HEK293 (cell line): Measurements from ENCODE around the gene USP35.

Source experiments
- CTCF ChIA-PET: fragments of 350-600 bp; formaldehyde crosslinking; extraction: SDS; loops from one replicate; lab custom pipeline; 2021; ENCODE audit warnings: antibody characterized with exemption; lab: Yijun Ruan, JAX
- POLR2A ChIA-PET: fragments of 300-600 bp; formaldehyde crosslinking; extraction: SDS; loops from one replicate; lab custom pipeline; 2020; ENCODE audit warnings: antibody characterized with exemption, inconsistent platforms; lab: Yijun Ruan, JAX
- H3K27ac ChIP-seq: fragments of 200-500 bp; sonication (Bioruptor generic); 2 replicates; pipeline ENCODE4 v1.5.1; 2014; ENCODE audit warnings: low read depth, low read length, control low read depth, inconsistent platforms; ENCODE audit errors: extremely low read depth
- H3K36me3 ChIP-seq, 2 experiments: fragments of 200-500 bp in 1 of 2; sonication (Bioruptor generic) in 1 of 2; 1 replicate in 1 of 2; 2 replicates in 1 of 2; pipeline ENCODE4 v1.5.1; 2014 to 2017; ENCODE audit warnings: inconsistent platforms in 2 of 2, low read length in 2 of 2; ENCODE audit not compliant: control insufficient read depth in 2 of 2, insufficient read depth in 1 of 2
- H3K4me1 ChIP-seq: fragments of 200-500 bp; sonication (Bioruptor generic); 2 replicates; pipeline ENCODE4 v1.5.1; 2014; ENCODE audit warnings: mild to moderate bottlenecking, low read length, inconsistent platforms; ENCODE audit not compliant: control insufficient read depth, insufficient read depth
- H3K4me3 ChIP-seq: 2 replicates; pipeline ENCODE4 v1.5.1; 2011; ENCODE audit warnings: low read depth, mild to moderate bottlenecking, control low read depth, low read length, moderate library complexity
- H3K9me3 ChIP-seq: fragments of 200-500 bp; sonication (Bioruptor generic); 2 replicates; pipeline ENCODE4 v1.5.1; 2014; ENCODE audit warnings: low read depth, low read length, inconsistent platforms; ENCODE audit not compliant: control insufficient read depth, insufficient read depth
- ELK4 ChIP-seq: IDR thresholded peaks from 2 replicates; pipeline ENCODE4 v1.6.1; 2011; ENCODE audit warnings: mild to moderate bottlenecking, low read depth, low read length, borderline replicate concordance
- GLI2 ChIP-seq: fragments of 450-650 bp; formaldehyde crosslinking; IDR thresholded peaks from 2 replicates; pipeline ENCODE4; 2017; ENCODE audit warnings: missing biosample characterization, missing genetic modification characterization, low read depth, borderline replicate concordance
- GLIS1 ChIP-seq: fragments of 450-650 bp; formaldehyde crosslinking; IDR thresholded peaks from 2 replicates; pipeline ENCODE4 v1.5.1; 2016; ENCODE audit warnings: missing biosample characterization, missing genetic modification characterization
- KLF8 ChIP-seq: fragments of 450-650 bp; formaldehyde crosslinking; IDR thresholded peaks from 2 replicates; pipeline ENCODE4 v1.5.1; 2016; ENCODE audit warnings: missing biosample characterization, missing genetic modification characterization
- PRDM4 ChIP-seq: fragments of 450-650 bp; formaldehyde crosslinking; IDR thresholded peaks from 2 replicates; pipeline ENCODE4 v1.5.1; 2017; ENCODE audit warnings: missing biosample characterization, missing genetic modification characterization
- SALL2 ChIP-seq: fragments of 450-650 bp; formaldehyde crosslinking; IDR thresholded peaks from 2 replicates; pipeline ENCODE4 v1.5.0; 2017; ENCODE audit warnings: missing biosample characterization, mild to moderate bottlenecking, missing genetic modification characterization, borderline replicate concordance
- SCRT1 ChIP-seq: fragments of 450-650 bp; formaldehyde crosslinking; IDR thresholded peaks from 2 replicates; pipeline ENCODE4 v1.5.1; 2016; ENCODE audit warnings: missing biosample characterization, missing genetic modification characterization, borderline replicate concordance
- SETDB1 ChIP-seq: IDR thresholded peaks from one replicate; pipeline ENCODE4 v1.6.1; 2017; ENCODE audit warnings: mild to moderate bottlenecking, low read length, moderate library complexity, mixed read lengths; ENCODE audit not compliant: insufficient read length
- YY1 ChIP-seq: fragments of 450-650 bp; formaldehyde crosslinking; IDR thresholded peaks from 2 replicates; pipeline ENCODE4 v1.5.1; 2018; ENCODE audit warnings: missing biosample characterization, missing genetic modification characterization
- ZBTB1 ChIP-seq: fragments of 450-650 bp; formaldehyde crosslinking; IDR thresholded peaks from 2 replicates; pipeline ENCODE4 v1.5.1; 2016; ENCODE audit warnings: missing biosample characterization, missing genetic modification characterization
- ZIC2 ChIP-seq: fragments of 450-650 bp; formaldehyde crosslinking; IDR thresholded peaks from 2 replicates; pipeline ENCODE4 v1.5.1; 2016; ENCODE audit warnings: missing biosample characterization, missing genetic modification characterization
- ZNF132 ChIP-seq: fragments of 450-650 bp; formaldehyde crosslinking; IDR thresholded peaks from 2 replicates; pipeline ENCODE4 v1.5.1; 2017; ENCODE audit warnings: missing biosample characterization, missing genetic modification characterization, borderline replicate concordance
- ZNF140 ChIP-seq: fragments of 450-650 bp; formaldehyde crosslinking; IDR thresholded peaks from 2 replicates; pipeline ENCODE4 v1.5.1; 2016; ENCODE audit warnings: missing biosample characterization, missing genetic modification characterization
- ZNF292 ChIP-seq: fragments of 450-650 bp; formaldehyde crosslinking; IDR thresholded peaks from 2 replicates; pipeline ENCODE4 v1.5.1; 2016; ENCODE audit warnings: low read depth, missing biosample characterization, missing genetic modification characterization, borderline replicate concordance
- ZNF37A ChIP-seq: fragments of 450-650 bp; IDR thresholded peaks from 2 replicates; pipeline ENCODE4 v1.5.1; 2018; ENCODE audit warnings: missing biosample characterization, missing genetic modification characterization
- ZNF48 ChIP-seq: fragments of 450-650 bp; formaldehyde crosslinking; IDR thresholded peaks from 2 replicates; pipeline ENCODE4 v1.5.1; 2016; ENCODE audit warnings: missing biosample characterization, missing genetic modification characterization
- ZNF513 ChIP-seq: fragments of 450-650 bp; IDR thresholded peaks from 2 replicates; pipeline ENCODE4 v1.5.1; 2018; ENCODE audit warnings: missing biosample characterization, missing genetic modification characterization
- ZNF530 ChIP-seq: fragments of 450-650 bp; formaldehyde crosslinking; IDR thresholded peaks from 2 replicates; pipeline ENCODE4 v1.5.1; 2016; ENCODE audit warnings: low read depth, missing biosample characterization, missing genetic modification characterization
- ZNF610 ChIP-seq: fragments of 450-650 bp; formaldehyde crosslinking; IDR thresholded peaks from 2 replicates; pipeline ENCODE4 v1.5.1; 2016; ENCODE audit warnings: missing biosample characterization, missing genetic modification characterization, borderline replicate concordance
- ZNF624 ChIP-seq: fragments of 450-650 bp; formaldehyde crosslinking; IDR thresholded peaks from 2 replicates; pipeline ENCODE4 v1.5.1; 2017; ENCODE audit warnings: missing biosample characterization, missing genetic modification characterization
- ZNF629 ChIP-seq: fragments of 450-650 bp; formaldehyde crosslinking; IDR thresholded peaks from 2 replicates; pipeline ENCODE4 v1.5.1; 2017; ENCODE audit warnings: missing biosample characterization, missing genetic modification characterization
- ZNF660 ChIP-seq: fragments of 450-650 bp; IDR thresholded peaks from 2 replicates; pipeline ENCODE4 v1.5.1; 2018; ENCODE audit warnings: missing biosample characterization, mild to moderate bottlenecking, missing genetic modification characterization
- ZNF747 ChIP-seq: fragments of 450-650 bp; formaldehyde crosslinking; IDR thresholded peaks from 2 replicates; pipeline ENCODE4 v1.5.1; 2016; ENCODE audit warnings: missing biosample characterization, missing genetic modification characterization
- ZNF777 ChIP-seq: fragments of 450-650 bp; formaldehyde crosslinking; IDR thresholded peaks from 2 replicates; pipeline ENCODE4 v1.5.1; 2017; ENCODE audit warnings: missing biosample characterization, missing genetic modification characterization, borderline replicate concordance
- ZNF830 ChIP-seq: fragments of 450-650 bp; IDR thresholded peaks from 2 replicates; pipeline ENCODE4 v1.5.0; 2018; ENCODE audit warnings: missing biosample characterization, missing genetic modification characterization, low read depth, mild to moderate bottlenecking, moderate library complexity
- ZXDB ChIP-seq: fragments of 450-650 bp; formaldehyde crosslinking; IDR thresholded peaks from 2 replicates; pipeline ENCODE4 v1.5.1; 2016; ENCODE audit warnings: missing biosample characterization, missing genetic modification characterization

USP35 gene

GRCh38 chr11:78241475-78241874, 52.8 kb downstream of the USP35 start:
- no peaks in the 10 kb centered on the region for H3K9me3 ChIP-seq
- peak; percentile 69 for TF ChIP-seq SETDB1
- TF ChIP-seq ZNF624 (tag by site-specific recombination): no peak
- TF ChIP-seq, all 188 proteins: peak for 1
- Histone ChIP-seq H3K27ac (no peak overlapping the region), H3K4me3 (no peak overlapping the region), H3K36me3 (no peaks in the 10 kb centered on the region), H3K4me1 (no peaks in the 10 kb centered on the region)
- ChIA-PET POLR2A (no interaction called here), CTCF (interaction anchor here (1.2 kb wide), 1 partner anchor 125 kb away, joined by 4 read pairs; no protein-coding TSS in a partner anchor)

- Histone ChIP-seq H3K27ac (no peak overlapping the region), H3K36me3 (no peaks in the 10 kb centered on the region), H3K4me3 (no peak overlapping the region), H3K4me1 (no peaks in the 10 kb centered on the region), H3K9me3 (no peaks in the 10 kb centered on the region)
- POLR2A ChIA-PET: no interaction called here
- CTCF ChIA-PET: no interaction called here
- TF ChIP-seq ZNF48 (no peak), ZNF513 (tag by site-specific recombination) (no peak), KLF8 (tag by site-specific recombination) (no peak), ZNF140 (tag by site-specific recombination) (no peak), ZNF777 (no peak), ZNF530 (tag by site-specific recombination) (no peak), GLI2 (tag by site-specific recombination) (no peak), ZNF747 (tag by site-specific recombination) (no peak), ZNF610 (no peak), YY1 (no peak), ZNF37A (tag by site-specific recombination) (no peak), ZIC2 (tag by site-specific recombination) (no peak), ZNF660 (tag by site-specific recombination) (no peak)
Observed at GRCh38 chr11:78244080-78244479, 55.4 kb downstream of the USP35 start.

- H3K27ac ChIP-seq: no peak overlapping the region
- CTCF ChIA-PET: no interaction called here
- no peak overlapping the region for H3K4me3 ChIP-seq
- H3K36me3 ChIP-seq: no peaks in the 10 kb centered on the region
- POLR2A ChIA-PET: no interaction called here
- no peaks in the 10 kb centered on the region for H3K9me3 ChIP-seq
- no peaks in the 10 kb centered on the region for H3K4me1 ChIP-seq
- TF ChIP-seq ZNF292: no peak
Observed at GRCh38 chr11:78244546-78245255, 56.0 kb downstream of the USP35 start.

GRCh38 chr11:78248191-78248590, 59.5 kb downstream of the USP35 start:
- CTCF ChIA-PET: interaction anchor here (0.7 kb wide), 1 partner anchor 822 kb away, joined by 3 read pairs; no protein-coding TSS in a partner anchor
- POLR2A ChIA-PET: no interaction called here
- Histone ChIP-seq H3K36me3 (peaks cover 0 to 3% of the 10 kb centered on the region in 2 experiments; a peak in 1 of 3 replicates), H3K4me3 (no peak overlapping the region), H3K9me3 (no peaks in the 10 kb centered on the region), H3K27ac (no peak overlapping the region), H3K4me1 (no peaks in the 10 kb centered on the region)
- TF ChIP-seq ZBTB1 (no peak), ELK4 (no peak), ZNF132 (tag by site-specific recombination) (no peak), SALL2 (tag by site-specific recombination) (no peak), SCRT1 (tag by site-specific recombination) (no peak), ZNF830 (tag by site-specific recombination) (no peak), GLIS1 (tag by site-specific recombination) (no peak), ZXDB (tag by site-specific recombination) (no peak), ZNF629 (tag by site-specific recombination) (no peak), PRDM4 (tag by site-specific recombination) (no peak)
